Amniotic stem cell (primary cell): ENCODE measurements around the gene STON2.
"Not testable (repeated sequence)": the region's sequence is repeated elsewhere in the genome, so short reads cannot be mapped to it uniquely, and the experiment has no call there.

Experiments used
- DNase-seq: peaks from one replicate; lab custom pipeline; 2025; lab: John Stamatoyannopoulos, UW

The STON2 gene

GRCh38 chr14:81400202-81400678 lies at the start of gene STON2:
Gene STON2, minus strand, starts transcription at chr14:81400324. Its CDS starts 1,942 bp downstream, at chr14:81398382.
- no peak for DNase-seq

DNA sequence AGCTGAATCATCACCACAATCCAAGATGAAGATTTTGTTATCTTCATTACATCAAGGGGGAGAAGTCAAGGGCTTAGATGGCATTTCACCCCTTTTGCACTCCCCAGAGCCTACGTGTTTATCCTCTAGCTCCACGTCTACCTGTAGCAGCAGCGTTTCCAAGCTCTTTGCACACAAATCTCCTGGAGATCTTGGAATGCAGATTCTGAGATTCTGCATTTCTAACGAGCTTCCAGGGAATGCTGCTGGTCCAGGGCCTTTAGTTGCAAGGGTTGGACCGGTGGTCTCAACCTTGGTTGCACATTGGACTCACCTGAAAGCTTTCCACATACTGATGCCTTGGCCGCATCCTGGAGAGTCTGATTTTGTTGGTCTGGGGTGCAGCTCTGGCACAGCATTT lies 49.5 kb upstream of the STON2 start:
- no peak for DNase-seq

DNA sequence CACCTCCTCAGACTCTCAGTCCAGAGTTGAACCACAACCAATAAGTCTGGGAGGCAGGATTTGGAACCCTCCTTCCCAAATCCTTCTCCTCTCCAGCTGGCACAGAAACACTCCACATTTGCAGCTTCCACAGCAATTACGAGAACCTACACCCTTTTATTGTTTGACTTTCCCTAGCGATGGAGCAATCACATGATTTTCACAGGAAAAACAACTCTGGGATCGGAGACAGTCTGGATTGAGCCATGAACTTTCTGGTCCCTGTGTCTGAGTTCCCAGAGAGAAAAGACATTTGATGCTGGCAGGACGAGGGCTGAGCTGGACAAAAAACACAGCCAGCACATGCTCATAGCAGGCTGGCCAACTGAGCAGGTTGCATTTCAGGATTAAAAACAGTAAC lies 49.0 kb upstream of the STON2 start:
- no peak for DNase-seq

- DNase-seq = no peak
Measured at GRCh38 chr14:81447021-81447764, 47.1 kb upstream of the STON2 start.

- no peak for DNase-seq
Measured at GRCh38 chr14:81446279-81447007, 46.3 kb upstream of the STON2 start.

- no peak for DNase-seq
Measured at GRCh38 chr14:81441626-81442134, 41.6 kb upstream of the STON2 start.

DNA sequence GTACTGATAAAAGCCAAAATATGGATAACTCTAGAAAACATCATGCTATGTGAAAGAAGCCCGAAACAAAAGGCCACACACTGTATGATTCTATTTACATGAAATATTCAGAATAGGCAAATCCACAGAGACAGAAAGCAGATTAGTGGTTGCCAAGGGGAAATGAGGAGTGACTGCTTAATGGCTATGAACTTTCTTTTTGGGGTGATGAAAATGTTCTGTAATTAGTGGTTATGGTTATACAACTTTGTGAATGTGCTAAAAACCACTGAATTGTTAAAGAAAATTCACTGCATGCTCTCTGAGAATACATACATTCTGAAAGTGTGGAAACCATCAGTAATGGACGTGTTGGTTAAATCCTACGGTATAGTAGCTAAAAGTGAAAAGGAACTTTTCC lies 39.9 kb upstream of the STON2 start:
- no peak for DNase-seq

- no peak for DNase-seq
Measured at GRCh38 chr14:81437244-81437643, 37.1 kb upstream of the STON2 start.

GRCh38 chr14:81436296-81437138 lies 36.4 kb upstream of the STON2 start:
- DNase-seq = no peak

- DNase-seq = no peak
Measured at GRCh38 chr14:81435391-81436295, 35.5 kb upstream of the STON2 start.

GRCh38 chr14:81435048-81435390 lies 34.9 kb upstream of the STON2 start:
- DNase-seq = no peak

DNA sequence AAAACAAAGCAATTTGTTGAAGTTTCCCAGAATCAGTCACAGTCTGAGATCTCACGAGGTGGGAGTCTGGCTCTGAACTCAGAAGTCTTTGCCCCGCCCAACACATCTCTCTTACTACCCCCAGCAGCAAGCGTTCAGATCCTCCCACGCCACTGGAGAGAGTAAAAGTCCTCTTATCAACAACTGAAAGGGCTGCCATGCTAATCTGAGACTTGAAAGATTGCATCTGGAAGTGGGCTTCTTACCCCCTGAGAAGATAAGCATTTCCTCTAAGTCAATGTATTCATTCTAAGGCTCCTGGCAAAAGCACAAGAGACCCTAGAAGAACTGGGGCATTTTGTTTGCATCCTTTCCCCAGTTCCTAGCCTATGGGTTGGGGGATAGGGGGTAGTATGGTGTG lies 34.1 kb upstream of the STON2 start:
- no peak for DNase-seq

DNA sequence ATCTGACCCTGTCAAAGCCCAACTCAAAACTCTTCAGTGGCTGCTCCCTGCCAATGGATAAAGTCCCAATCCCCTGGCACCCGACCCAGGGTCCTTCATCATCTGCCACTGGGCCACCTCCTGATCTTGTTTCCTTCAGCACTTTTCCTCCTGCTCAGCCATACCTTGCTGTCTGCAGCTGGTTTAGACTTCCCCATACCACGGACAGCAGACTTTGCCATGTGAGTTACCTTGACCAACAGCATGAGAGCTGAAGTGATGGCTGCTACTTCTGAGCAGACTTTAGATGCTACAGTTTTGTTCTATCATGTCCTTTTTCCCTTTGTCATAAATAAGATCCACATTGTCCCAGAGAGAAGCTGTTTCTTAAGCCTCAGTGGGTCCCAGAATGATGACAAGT lies 33.3 kb upstream of the STON2 start:
- DNase-seq = no peak

- DNase-seq = no peak
Measured at GRCh38 chr14:81432219-81432661, 32.1 kb upstream of the STON2 start.

DNA sequence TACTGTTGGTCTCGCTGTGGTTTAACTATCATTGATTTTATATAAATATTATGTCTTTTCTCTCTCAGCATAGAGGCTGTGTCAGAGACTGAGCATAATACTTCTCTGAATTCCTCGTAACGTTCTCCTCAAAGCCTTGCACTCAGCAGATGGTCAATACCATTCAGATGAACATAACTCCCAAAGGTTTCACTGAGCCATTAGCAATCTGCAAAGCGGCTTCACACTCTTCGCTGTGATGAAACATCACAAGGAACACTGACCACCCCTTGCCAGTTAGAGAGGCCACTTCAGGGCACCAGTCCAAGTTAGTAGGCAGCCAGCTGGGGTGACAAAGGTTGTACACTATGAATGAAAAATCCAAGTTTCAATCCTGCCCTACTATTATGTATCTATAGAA lies 30.1 kb upstream of the STON2 start:
- DNase-seq = no peak

DNA sequence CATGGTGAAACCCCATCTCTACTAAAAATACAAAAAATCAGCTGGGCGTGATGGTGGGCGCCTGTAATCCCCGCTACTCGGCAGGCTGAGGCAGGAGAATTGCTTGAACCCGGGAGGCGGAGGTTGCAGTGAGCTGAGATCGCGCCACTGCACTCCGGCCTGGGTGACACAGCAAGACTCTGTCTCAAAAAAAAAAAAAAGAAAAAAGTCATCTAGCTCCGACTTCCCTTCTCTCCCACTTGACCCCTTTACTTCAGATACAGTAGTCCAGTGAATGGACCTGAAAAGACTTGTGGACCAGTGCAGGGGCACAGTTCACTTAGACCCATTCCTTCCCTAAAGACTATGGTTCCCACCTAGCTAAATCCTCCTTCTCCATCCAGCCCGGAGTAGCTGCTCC lies 29.6 kb upstream of the STON2 start:
- DNase-seq = not testable (repeated sequence)

- DNase-seq = no peak
Measured at GRCh38 chr14:81429028-81429427, 28.9 kb upstream of the STON2 start.

DNA sequence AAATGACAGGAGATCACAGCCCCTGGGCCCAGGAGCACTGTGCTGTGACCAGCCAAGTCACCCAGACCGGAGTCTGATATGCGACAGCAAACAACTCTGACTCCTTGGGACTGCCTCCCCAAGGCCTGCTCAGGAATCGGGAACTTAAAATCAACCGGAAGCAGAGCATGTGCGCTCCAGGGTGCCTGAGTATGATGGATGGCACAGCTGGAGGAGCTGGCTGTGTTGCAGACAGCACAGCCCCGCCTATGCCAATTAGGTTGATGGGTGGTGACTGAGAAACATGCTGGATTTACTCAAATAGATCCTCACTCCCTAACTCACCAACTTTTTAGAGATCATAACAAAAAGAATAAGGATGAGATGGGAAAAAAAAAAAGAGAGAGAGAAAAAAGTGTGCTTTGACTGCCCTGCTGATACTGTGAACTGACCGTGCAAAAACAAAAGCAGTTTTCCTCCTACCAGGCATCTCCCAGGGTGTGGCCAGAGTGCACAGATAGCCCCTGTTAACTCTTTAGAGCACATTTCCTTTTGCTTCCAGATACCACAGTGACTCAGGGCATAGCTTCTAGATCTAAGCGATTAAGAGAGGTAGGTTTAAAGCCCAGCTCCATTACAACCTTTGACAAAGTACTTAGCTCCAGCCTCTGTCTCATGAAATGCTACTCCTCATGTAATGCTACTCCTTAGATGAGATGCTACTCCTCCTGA lies 27.4 kb upstream of the STON2 start:
- no peak for DNase-seq

DNA sequence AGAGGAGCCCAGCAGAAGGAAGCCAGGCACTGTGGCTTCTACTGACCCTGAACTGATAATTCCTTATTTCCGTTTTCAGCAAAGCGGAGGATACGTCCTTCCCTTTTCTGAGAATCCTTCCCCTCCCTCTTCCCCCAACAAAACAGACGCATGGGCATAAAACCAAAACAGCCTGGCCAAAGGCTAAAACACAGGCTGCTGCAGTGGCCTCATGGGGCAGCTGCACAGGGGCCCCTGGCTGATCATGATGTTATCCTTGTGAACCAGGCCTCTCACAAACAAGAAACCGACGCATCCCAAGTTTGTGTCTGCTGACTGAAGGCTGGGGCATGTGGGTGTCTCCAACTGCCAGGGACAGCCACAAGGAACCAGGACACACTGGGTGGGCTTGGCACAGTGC lies 23.4 kb upstream of the STON2 start:
- DNase-seq = no peak

- DNase-seq = no peak
Measured at GRCh38 chr14:81418057-81418790, 18.1 kb upstream of the STON2 start.
